8988T (cell line): ENCODE results near the gene ZNHIT2.
A peak's percentile ranks its signal among the peaks of the same experiment; 100 is the strongest.
"Not testable (repeated sequence)": the region's sequence is repeated elsewhere in the genome, so short reads cannot be mapped to it uniquely, and the experiment has no call there.

Experiments used
- DNase-seq: peaks from one replicate; pipeline ENCODE4 v3.0.0; 2011

ZNHIT2 gene

GRCh38 chr11:65133724-65134123, 16.2 kb upstream of the ZNHIT2 start:
- no peak for DNase-seq

GRCh38 chr11:65132988-65133700, 15.6 kb upstream of the ZNHIT2 start:
- no peak for DNase-seq

GRCh38 chr11:65132238-65132987, 14.9 kb upstream of the ZNHIT2 start:
- no peak for DNase-seq

GRCh38 chr11:65131895-65132237, 14.4 kb upstream of the ZNHIT2 start:
- DNase-seq, result no peak

- no peak for DNase-seq
Measured at GRCh38 chr11:65131417-65131776, 13.9 kb upstream of the ZNHIT2 start.

GRCh38 chr11:65130631-65131416, 13.3 kb upstream of the ZNHIT2 start:
- DNase-seq, result no peak

GRCh38 chr11:65129649-65130441, 12.3 kb upstream of the ZNHIT2 start:
- no peak for DNase-seq

GRCh38 chr11:65128182-65129145, 11.0 kb upstream of the ZNHIT2 start:
- DNase-seq, result no peak

GRCh38 chr11:65127473-65128181, 10.1 kb upstream of the ZNHIT2 start:
- DNase-seq, result no peak

- no peak for DNase-seq
Measured at GRCh38 chr11:65126624-65127274, 9.2 kb upstream of the ZNHIT2 start.

- no peak for DNase-seq
Measured at GRCh38 chr11:65125197-65126056, 7.9 kb upstream of the ZNHIT2 start.

GRCh38 chr11:65124480-65125196, 7.1 kb upstream of the ZNHIT2 start:
- DNase-seq, result no peak

GRCh38 chr11:65121865-65122696, 4.6 kb upstream of the ZNHIT2 start, which contains the start of the genes FAU and MRPL49:
Gene FAU (minus strand): TSS chr11:65122134. CDS start chr11:65121813, 321 bp downstream.
Gene MRPL49 (plus strand): TSS chr11:65122321. CDS start chr11:65122347, 26 bp downstream.
- peak; percentile 96 for DNase-seq

- DNase-seq, result no peak
Measured at GRCh38 chr11:65121447-65121864, 4.0 kb upstream of the ZNHIT2 start.

- DNase-seq, result no peak
Measured at GRCh38 chr11:65120831-65121230, 3.3 kb upstream of the ZNHIT2 start.

- no peak for DNase-seq
Measured at GRCh38 chr11:65119670-65119995, 2.1 kb upstream of the ZNHIT2 start.

- not testable (repeated sequence) for DNase-seq
Measured at GRCh38 chr11:65118891-65119669, 1.6 kb upstream of the ZNHIT2 start.
